Suprapubic skin (tissue), 3 donors: ENCODE measurements around the gene FBRSL1.

Experiments used
- CTCF ChIP-seq, 2 donors: fragments of 200-600 bp in 1 of 2; fragments of 450-650 bp in 1 of 2; sonication (generic) in 1 of 2; IDR thresholded peaks; one replicate each; pipeline ENCODE4 v1.5.1; 2016 to 2019; ENCODE audit warnings: antibody characterized with exemption in 2 of 2, mild to moderate bottlenecking in 1 of 2, moderate library complexity in 1 of 2
- POLR2A ChIP-seq, 2 donors: fragments of 450-650 bp; IDR thresholded peaks; one replicate each; pipeline ENCODE4 v1.6.1; 2017; ENCODE audit warnings: antibody characterized with exemption in 2 of 2, mild to moderate bottlenecking in 2 of 2, moderate library complexity in 2 of 2

GRCh38 chr12:132540436-132540835, 50.5 kb downstream of the FBRSL1 start:
- TF ChIP-seq POLR2A (IDR thresholded peaks at IDR 0.05): no peak
- TF ChIP-seq CTCF (IDR thresholded peaks at IDR 0.05): no peak
